ENCODE data around the gene TCN1. TPM values are rescaled to one million over a fixed set of nuclear protein-coding genes. Genes with fewer than 3 reads are reported as not detected.

Gene TCN1
- total and polyA plus RNA-seq, 2 of the 8 experiments (the other 6 are each of a cell fraction or from before 2014, with no cell fraction given) = not detected

DNA sequence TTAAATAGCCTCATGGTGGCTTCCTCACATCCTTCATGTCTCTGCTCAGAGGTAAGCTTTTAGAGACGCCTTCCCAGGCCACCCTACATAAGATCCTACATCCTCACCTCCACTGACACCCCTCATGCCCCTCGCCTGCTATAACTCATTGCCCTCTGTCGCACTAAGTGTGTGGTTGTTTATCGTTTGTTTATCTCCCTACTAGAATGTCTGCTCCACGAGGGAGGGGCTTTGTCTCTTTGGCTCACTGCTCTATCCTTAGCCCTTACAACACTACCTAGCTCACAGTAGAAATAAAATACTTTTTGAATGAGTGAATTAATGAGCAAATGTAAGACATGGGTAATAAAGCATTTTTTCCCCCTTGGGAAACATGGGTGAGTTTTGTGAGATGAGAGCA, 19.7 kb downstream of the TCN1 start:
- no peak for DNase-seq (ENCODE audit: low read depth in 1 of 2, low spot score in 2 of 2)
- Histone ChIP-seq H3K36me3 (ENCODE audit: control insufficient read depth in 2 of 4, insufficient read depth in 4 of 4, low read length in 3 of 4) (no peaks in the 10 kb centered on the region), H2BK20ac (ENCODE audit: low read length) (no peak overlapping the region), H3K4me1 (replicated peaks in 1 of 4; ENCODE audit: control insufficient read depth in 3 of 4, insufficient read depth in 4 of 4, low read length in 3 of 4) (peaks cover 0 to 4% (median 2%) of the 10 kb centered on the region in 4 experiments; a peak in 3 of 7 replicates), H3K27me3 (replicated peaks in 1 of 4; ENCODE audit: control insufficient read depth in 3 of 4, extremely low read depth in 1 of 4, insufficient read depth in 3 of 4, low read length in 3 of 4) (no peaks in the 10 kb centered on the region), H4K5ac (ENCODE audit: insufficient read length, low read depth, low read length) (no peak overlapping the region), H3K23ac (ENCODE audit: insufficient read length) (no peak overlapping the region), H3K9ac (replicated peaks in 1 of 4; ENCODE audit: extremely low read depth in 1 of 4, low read depth in 3 of 4, low read length in 3 of 4) (no peak overlapping the region), H2AK5ac (ENCODE audit: low read depth, low read length) (no peak overlapping the region), H3K23me2 (ENCODE audit: low read depth, low read length) (no peaks in the 10 kb centered on the region), H2BK15ac (ENCODE audit: low read length) (no peak overlapping the region), H2BK120ac (replicated peaks; ENCODE audit: low read depth, low read length) (no peak overlapping the region), H3K4ac (replicated peaks; ENCODE audit: insufficient read length, low read depth, low read length) (no peak overlapping the region), H3K79me1 (ENCODE audit: low read depth, low read length) (no peaks in the 10 kb centered on the region), H3K18ac (ENCODE audit: extremely low read depth, low read length) (no peak overlapping the region), H3K4me2 (ENCODE audit: insufficient read depth in 1 of 2, low read depth in 2 of 2, low read length in 2 of 2) (no peak overlapping the region), H3K14ac (ENCODE audit: insufficient read length) (no peak overlapping the region), H4K20me1 (replicated peaks in 1 of 2; ENCODE audit: control insufficient read depth in 1 of 2, insufficient read depth in 2 of 2, low read length in 2 of 2) (no peaks in the 10 kb centered on the region), H3K79me2 (ENCODE audit: control insufficient read depth in 1 of 2, insufficient read depth in 2 of 2, low read length in 2 of 2) (no peaks in the 10 kb centered on the region), H3K9me3 (ENCODE audit: insufficient read depth in 2 of 2, low read depth in 1 of 2, low read length in 1 of 2) (0 out of 4 replicates have a peak, but pooled peaks cover 0 to 4% of the 10 kb centered on the region in 2 experiments), H4K91ac (replicated peaks; ENCODE audit: insufficient read length, low read length) (no peak overlapping the region), H3K4me3 (ENCODE audit: extremely low read depth in 1 of 4, insufficient read depth in 2 of 4, low read depth in 3 of 4, low read length in 4 of 4) (no peak overlapping the region), H2BK12ac (ENCODE audit: low read depth, low read length) (no peak overlapping the region), H3K27ac (ENCODE audit: low read depth, low read length) (no peak overlapping the region), H2BK5ac (ENCODE audit: low read depth, low read length) (no peak overlapping the region), H2AFZ (ENCODE audit: low read length) (0 out of 2 replicates have a peak overlapping the region, but pooled peaks have one; percentile 5), H3K56ac (replicated peaks; ENCODE audit: insufficient read length, low read depth, low read length) (no peak overlapping the region), H4K8ac (ENCODE audit: extremely low read depth, insufficient read depth, low read length) (no peak overlapping the region; the same call in 1 of the 2 replicates)
- POLR2A ChIA-PET (ENCODE audit: partially characterized antibody) = no interaction called here
- FAIRE-seq = no peak
- WGBS, 2 experiments (ENCODE audit: extremely low coverage in 1 of 2, insufficient coverage in 1 of 2, insufficient read length in 1 of 2, insufficient replicate concordance in 2 of 2, low coverage in 1 of 2, low lambda C conversion rate in 2 of 2, missing lambda C conversion rate in 1 of 2) = 87% methylated on average over 5 of the region's 5 CpGs; no CpG with 5 or more reads in 1 of the 2 experiments
- TF ChIP-seq RFX5 (IDR thresholded peaks at IDR 0.05; ENCODE audit: borderline replicate concordance, low read depth, low read length) = no peak
- TF ChIP-seq ZNF274 (IDR thresholded peaks at IDR 0.05; ENCODE audit: borderline replicate concordance, extremely low read depth, low read length) = no peak
- no peak for TF ChIP-seq TAF7 (optimal IDR thresholded peaks at IDR 0.05; ENCODE audit: borderline replicate concordance, low read depth, low read length)
- no peak for TF ChIP-seq GTF2F1 (IDR thresholded peaks at IDR 0.05; ENCODE audit: borderline replicate concordance, low read depth, low read length)
- TF ChIP-seq RBBP5 (IDR thresholded peaks at IDR 0.05; ENCODE audit: borderline replicate concordance, low read depth, low read length) = no peak
- TF ChIP-seq, protein P1, sequence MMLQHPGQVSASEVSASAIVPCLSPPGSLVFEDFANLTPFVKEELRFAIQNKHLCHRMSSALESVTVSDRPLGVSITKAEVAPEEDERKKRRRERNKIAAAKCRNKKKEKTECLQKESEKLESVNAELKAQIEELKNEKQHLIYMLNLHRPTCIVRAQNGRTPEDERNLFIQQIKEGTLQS (IDR thresholded peaks at IDR 0.05; ENCODE audit: insufficient read depth, low read depth, low read length) = no peak
- CTCF ChIA-PET (ENCODE audit: partially characterized antibody) = interaction anchor here (3.6 kb wide), 1 partner anchor 24 kb away, joined by 8 read pairs; no protein-coding TSS in a partner anchor

Measured in H1 (cell line).